K562 (cell line): ENCODE data around the gene RASSF1. TPM values are rescaled to one million over a fixed set of nuclear protein-coding genes. Genes with fewer than 3 reads are reported as not detected.

Experiments used
- ATAC-seq: fragments of 200-7000 bp; cut with Tn5 transposase; 3 replicates; pipeline ENCODE4 v1.9.1; 2020; ENCODE audit warnings: moderate library complexity
- BruUV-seq: library from RNA; stranded (reverse); fragments of 400-500 nt; replicated peaks from 2 replicates; lab custom pipeline; 2021; lab: Mats Ljungman, UMichigan
- CTCF ChIA-PET: fragments of 300-600 bp; formaldehyde crosslinking; extraction: SDS; loops from one replicate; lab custom pipeline; 2021; ENCODE audit warnings: low intra/inter-chr PET ratio; lab: Yijun Ruan, JAX
- POLR2A ChIA-PET: fragments of 300-600, 350-650 bp; sonication (Branson Sonifier 250); formaldehyde crosslinking; extraction: SDS; loops from one replicate; lab custom pipeline; 2021; ENCODE audit warnings: antibody characterized with exemption, inconsistent platforms; lab: Yijun Ruan, JAX
- DNase-seq, 4 experiments: peaks; one replicate each; pipeline versions ENCODE4 v3.0.0 to v3.0.0-alpha.2; 2011 to 2018; ENCODE audit warnings: low spot score in 3 of 4, mixed read lengths in 3 of 4; ENCODE audit errors: extremely low read depth in 1 of 4
- FAIRE-seq: peaks from 2 replicates; lab custom pipeline; 2011; peaks lifted over from hg19 to GRCh38; lab: Jason Lieb, UNC
- H2AFZ ChIP-seq: 2 replicates; pipeline ENCODE4 v1.6.0; 2011; ENCODE audit warnings: low read depth, low read length, control low read depth, inconsistent platforms
- H3K27ac ChIP-seq: fragments of 200-600 bp; 3 replicates; pipeline ENCODE4 v1.8.0; 2011; ENCODE audit warnings: low read depth, mild to moderate bottlenecking, control low read depth, inconsistent platforms, low read length, moderate library complexity, mixed read lengths; ENCODE audit errors: extremely low read depth
- H3K27me3 ChIP-seq, 2 experiments: fragments of 300-600 bp in 1 of 2; 2 replicates in 1 of 2; 3 replicates in 1 of 2; pipeline versions ENCODE4 v1.6.0 to v1.8.0; 2011; ENCODE audit warnings: inconsistent platforms in 2 of 2, low read length in 2 of 2, mild to moderate bottlenecking in 1 of 2, mixed read lengths in 1 of 2, moderate library complexity in 1 of 2; ENCODE audit not compliant: control insufficient read depth in 2 of 2, insufficient read depth in 2 of 2
- H3K36me3 ChIP-seq: fragments of 300-600 bp; 3 replicates; pipeline ENCODE4 v1.8.0; 2011; ENCODE audit warnings: mild to moderate bottlenecking, low read length, inconsistent platforms; ENCODE audit not compliant: control insufficient read depth, insufficient read depth
- H3K4me1 ChIP-seq, 2 experiments: fragments of 200-600 bp in 1 of 2; replicated peaks in 1 of 2; 2 replicates in 1 of 2; 3 replicates in 1 of 2; pipeline versions ENCODE4 v1.5.1 to v1.8.0; 2011; ENCODE audit warnings: inconsistent platforms in 2 of 2, low read length in 2 of 2, mild to moderate bottlenecking in 1 of 2, mixed read lengths in 1 of 2, moderate library complexity in 1 of 2; ENCODE audit not compliant: control insufficient read depth in 2 of 2, insufficient read depth in 2 of 2
- H3K4me2 ChIP-seq: 2 replicates; pipeline ENCODE4 v1.6.1; 2011; ENCODE audit warnings: low read length, control low read depth, inconsistent platforms, mixed read lengths; ENCODE audit not compliant: insufficient read depth
- H3K4me3 ChIP-seq: fragments of 200-600 bp; sonication (generic), shearing (Covaris generic); 2 replicates; pipeline ENCODE4 v1.5.1; 2016; ENCODE audit warnings: control low read depth, inconsistent platforms
- H3K79me2 ChIP-seq: fragments of 200-600 bp; 3 replicates; pipeline ENCODE4 v1.8.0; 2011; ENCODE audit warnings: low read length, inconsistent platforms; ENCODE audit not compliant: control insufficient read depth, insufficient read depth
- H3K9ac ChIP-seq, 2 experiments: 2 replicates each; pipeline versions ENCODE4 v1.6.0 to v1.6.1; 2011; ENCODE audit warnings: low read depth in 2 of 2, low read length in 2 of 2, control low read depth in 1 of 2, inconsistent platforms in 1 of 2, mild to moderate bottlenecking in 1 of 2, mixed read lengths in 1 of 2; ENCODE audit not compliant: insufficient read depth in 1 of 2
- H3K9me1 ChIP-seq: one replicate; pipeline ENCODE4 v1.6.0; 2011; ENCODE audit warnings: inconsistent platforms, mild to moderate bottlenecking, low read length, moderate library complexity; ENCODE audit not compliant: control insufficient read depth, insufficient read depth
- H3K9me3 ChIP-seq: replicated peaks from 2 replicates; pipeline ENCODE4 v1.5.1; 2011; ENCODE audit warnings: low read depth, low read length, inconsistent platforms; ENCODE audit not compliant: control insufficient read depth, insufficient read depth
- H4K20me1 ChIP-seq: replicated peaks from 2 replicates; pipeline ENCODE4 v1.6.1; 2011; ENCODE audit warnings: low read length, inconsistent platforms, mixed read lengths; ENCODE audit not compliant: control insufficient read depth, insufficient read depth
- ARHGAP35 ChIP-seq: fragments of 450-650 bp; IDR thresholded peaks from 2 replicates; pipeline ENCODE4 v1.6.1; 2018; ENCODE audit not compliant: partially characterized antibody
- ARID3A ChIP-seq: IDR thresholded peaks from 2 replicates; pipeline ENCODE4 v1.6.1; 2012; ENCODE audit warnings: low read depth, low read length, improper control_type of control experiment, borderline replicate concordance
- ATF3 ChIP-seq, 2 experiments: fragments of 450-650 bp in 1 of 2; sonication (generic) in 1 of 2; formaldehyde crosslinking in 1 of 2; IDR thresholded peaks in 1 of 2; conservative IDR thresholded peaks in 1 of 2; 2 replicates each; pipeline versions ENCODE4 v1.6.1 to v1.8.1; 2016 to 2023; ENCODE audit warnings: mild to moderate bottlenecking in 2 of 2, moderate library complexity in 2 of 2, inconsistent platforms in 1 of 2, missing genetic modification reagents in 1 of 2
- DPF2 ChIP-seq: fragments of 450-650 bp; IDR thresholded peaks from 2 replicates; pipeline ENCODE4 v1.6.1; 2016
- ETS1 ChIP-seq: conservative IDR thresholded peaks from 2 replicates; pipeline ENCODE4 v1.6.1; 2011; ENCODE audit warnings: low read depth, mild to moderate bottlenecking, low read length; ENCODE audit not compliant: control insufficient read depth
- FOSL1 ChIP-seq: fragments of 200-800 bp; sonication (Bioruptor generic); conservative IDR thresholded peaks from 2 replicates; pipeline ENCODE4 v1.6.1; 2016; ENCODE audit warnings: missing genetic modification characterization, missing compliant biosample characterization
- JUN ChIP-seq, 2 experiments: sonication (generic) in 1 of 2; formaldehyde crosslinking in 1 of 2; IDR thresholded peaks; 2 replicates each; pipeline versions ENCODE4 v1.6.1 to v1.8.0; 2012 to 2022; ENCODE audit warnings: borderline replicate concordance in 2 of 2, mild to moderate bottlenecking in 2 of 2, improper control_type of control experiment in 1 of 2, low read depth in 1 of 2, low read length in 1 of 2, missing genetic modification reagents in 1 of 2
- RAD21 ChIP-seq, 2 experiments: fragments of 250-450 bp in 1 of 2; fragments of 450-650 bp in 1 of 2; sonication (Bioruptor Pico) in 1 of 2; formaldehyde crosslinking in 1 of 2; IDR thresholded peaks in 1 of 2; conservative IDR thresholded peaks in 1 of 2; 2 replicates each; pipeline versions ENCODE4 v1.4.0 to v1.8.0; 2020 to 2022; ENCODE audit warnings: mild to moderate bottlenecking in 2 of 2, moderate library complexity in 1 of 2
- SMC3 ChIP-seq: conservative IDR thresholded peaks from 2 replicates; pipeline ENCODE4 v1.6.1; 2011; ENCODE audit warnings: low read depth, low read length, improper control_type of control experiment; ENCODE audit not compliant: insufficient read depth
- ZNF77 ChIP-seq: fragments of 250-450 bp; sonication (Bioruptor Pico); IDR thresholded peaks from 2 replicates; pipeline ENCODE4 v1.5.0; 2020
- WGBS: fragments of 100-300 bp; shearing (Covaris generic); methylation state at CpG from one replicate; pipeline ENCODE4 v1.1.6; 2016; ENCODE audit warnings: low coverage, mixed read lengths; ENCODE audit not compliant: insufficient coverage; ENCODE audit errors: missing lambda C conversion rate; 5-methylcytosine and 5-hydroxymethylcytosine counted together
- in situ Hi-C: fragments of 300-500 bp; cut with MboI; formaldehyde crosslinking; loops from 4 replicates; pipeline ENCODE4 v1.15.0; 2018; ENCODE audit warnings: inconsistent platforms, mixed read lengths
- intact Hi-C: fragments of 100-400 bp; cut with micrococcal nuclease; formaldehyde crosslinking; loops from 2 replicates; pipeline ENCODE4 v1.14.2; 2022
- polyA plus RNA-seq, 8 experiments: library from polyadenylated mRNA; depleted of rRNA in 4 of 8; stranded (reverse) in 5 of 8; unstranded in 3 of 8; fragments of >200 nt; fragmentation: Nextera tagmentation in 2 of 8; fragmentation: Illumina TruSeq in 1 of 8; extraction: Ambion mirVana in 2 of 8; extraction: Trizol in 1 of 8; gene quantifications; 2 replicates each; pipeline versions ENCODE4 v1.2.1 to v1.2.3, GENCODE V29; 2011 to 2014; ENCODE audit warnings: inconsistent platforms in 1 of 8, missing spikeins in 1 of 8
- total RNA-seq, 7 experiments: library from RNA; depleted of rRNA in 6 of 7; stranded (reverse); fragments of >200 nt in 6 of 7; fragmentation: Illumina TruSeq in 2 of 7; extraction: Trizol in 2 of 7; gene quantifications; 2 replicates each; pipeline versions ENCODE4 v1.2.1 to v1.2.3, GENCODE V29; 2011 to 2021; ENCODE audit warnings: low replicate concordance in 1 of 7
- TF ChIP-seq, protein P1 (sequence below): IDR thresholded peaks from 3 replicates; pipeline ENCODE4 v1.6.1; 2011; ENCODE audit warnings: borderline replicate concordance, mild to moderate bottlenecking, moderate library complexity; ENCODE audit not compliant: insufficient read length; ENCODE audit errors: extremely low read depth

The RASSF1 gene
- total and polyA plus RNA-seq, 9 of the 15 experiments (the other 6 are each of a cell fraction or from before 2014, with no cell fraction given) = 3.6 to 57.1 (median 24.6) TPM

GRCh38 chr3:50347187-50347813 lies 6.7 kb upstream of the RASSF1 start:
- peak; percentile 91 for FAIRE-seq
- CTCF ChIA-PET = interaction anchor here (0.6 to 1.3 kb wide), 3 partner anchors 72 to 203 kb away, joined by 3 to 10 read pairs (median 4); no protein-coding TSS in a partner anchor
- TF ChIP-seq RAD21 (CRISPR knock-in tag; conservative IDR thresholded peaks at IDR 0.05 in 1 of 2, IDR thresholded peaks at IDR 0.05 in 1 of 2) (peak; percentile 32 to 58), ARHGAP35 (no peak), FOSL1 (tag) (peak; percentile 58), ZNF77 (no peak), JUN (IDR thresholded peaks at IDR 0.05; ENCODE audit: borderline replicate concordance, low read depth, low read length) (peak; percentile 34; the same call in 1 of the 2 replicates), JUN (CRISPR knock-in tag; IDR thresholded peaks at IDR 0.05; ENCODE audit: borderline replicate concordance) (no peak), ATF3 (IDR thresholded peaks at IDR 0.05) (peak; percentile 49; the same call in 1 of the 2 replicates), ATF3 (CRISPR knock-in tag; conservative IDR thresholded peaks at IDR 0.05) (no peak), SMC3 (peak; percentile 29; the same call in 1 of the 2 replicates), ARID3A (peak; percentile 75; the same call in 1 of the 2 replicates), DPF2 (0 out of 2 replicates have a peak, but pooled peaks have one; percentile 7), ETS1 (no peak)
- TF ChIP-seq, protein P1, sequence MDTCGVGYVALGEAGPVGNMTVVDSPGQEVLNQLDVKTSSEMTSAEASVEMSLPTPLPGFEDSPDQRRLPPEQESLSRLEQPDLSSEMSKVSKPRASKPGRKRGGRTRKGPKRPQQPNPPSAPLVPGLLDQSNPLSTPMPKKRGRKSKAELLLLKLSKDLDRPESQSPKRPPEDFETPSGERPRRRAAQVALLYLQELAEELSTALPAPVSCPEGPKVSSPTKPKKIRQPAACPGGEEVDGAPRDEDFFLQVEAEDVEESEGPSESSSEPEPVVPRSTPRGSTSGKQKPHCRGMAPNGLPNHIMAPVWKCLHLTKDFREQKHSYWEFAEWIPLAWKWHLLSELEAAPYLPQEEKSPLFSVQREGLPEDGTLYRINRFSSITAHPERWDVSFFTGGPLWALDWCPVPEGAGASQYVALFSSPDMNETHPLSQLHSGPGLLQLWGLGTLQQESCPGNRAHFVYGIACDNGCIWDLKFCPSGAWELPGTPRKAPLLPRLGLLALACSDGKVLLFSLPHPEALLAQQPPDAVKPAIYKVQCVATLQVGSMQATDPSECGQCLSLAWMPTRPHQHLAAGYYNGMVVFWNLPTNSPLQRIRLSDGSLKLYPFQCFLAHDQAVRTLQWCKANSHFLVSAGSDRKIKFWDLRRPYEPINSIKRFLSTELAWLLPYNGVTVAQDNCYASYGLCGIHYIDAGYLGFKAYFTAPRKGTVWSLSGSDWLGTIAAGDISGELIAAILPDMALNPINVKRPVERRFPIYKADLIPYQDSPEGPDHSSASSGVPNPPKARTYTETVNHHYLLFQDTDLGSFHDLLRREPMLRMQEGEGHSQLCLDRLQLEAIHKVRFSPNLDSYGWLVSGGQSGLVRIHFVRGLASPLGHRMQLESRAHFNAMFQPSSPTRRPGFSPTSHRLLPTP = no peak

More at GRCh38 chr3:50347187-50347813, 6.7 kb upstream of the RASSF1 start:
- Histone ChIP-seq H3K36me3 (peaks cover 19% of the 10 kb centered on the region; the same call in 2 of the 3 replicates), H4K20me1 (no peaks in the 10 kb centered on the region), H2AFZ (no peak overlapping the region), H3K9ac (no peak overlapping the region), H3K9me1 (peaks cover 3% of the 10 kb centered on the region), H3K27ac (no peak overlapping the region), H3K27me3 (no peaks in the 10 kb centered on the region), H3K4me2 (no peak overlapping the region), H3K9me3 (no peaks in the 10 kb centered on the region; the same call in 1 of the 2 replicates), H3K79me2 (peaks cover 26% of the 10 kb centered on the region), H3K4me1 (peaks cover 18 to 47% of the 10 kb centered on the region in 2 experiments; a peak in 4 of 5 replicates), H3K4me3 (no peak overlapping the region)
- intact Hi-C loops = loop anchor here (5.0 kb wide), 1 partner anchor 195 kb away; no protein-coding TSS in a partner anchor
- BruUV-seq = no TSS peak
- DNase-seq = peak in 3 of 4 experiments; percentile 31 to 74 (median 62)
- in situ Hi-C loops = no loop called here
- POLR2A ChIA-PET = interaction anchor here (0.6 to 1.7 kb wide), 2 partner anchors 10 to 47 kb away, joined by 4 to 5 read pairs; no protein-coding TSS in a partner anchor
- 25% methylated on average over 11 of the region's 14 CpGs for WGBS
- peak; percentile 8; the same call in 1 of the 3 replicates for ATAC-seq
